NCI-H146 treated with DMSO at 0.1 percent for 48 hours (cell line): Measurements from ENCODE around the gene S100G.

Experiments used
- DNase-seq: peaks from one replicate; lab custom pipeline; 2025; ENCODE audit not compliant: unreplicated experiment; lab: John Stamatoyannopoulos, UW

S100G gene

GRCh38 chrX:16646366-16647138 lies 3.4 kb upstream of the S100G start:
- DNase-seq: no peak

GRCh38 chrX:16651391-16652024 lies 1.6 kb downstream of the S100G start:
- no peak for DNase-seq

- no peak for DNase-seq
Observed at GRCh38 chrX:16653424-16653823, 3.5 kb downstream of the S100G start.

DNA sequence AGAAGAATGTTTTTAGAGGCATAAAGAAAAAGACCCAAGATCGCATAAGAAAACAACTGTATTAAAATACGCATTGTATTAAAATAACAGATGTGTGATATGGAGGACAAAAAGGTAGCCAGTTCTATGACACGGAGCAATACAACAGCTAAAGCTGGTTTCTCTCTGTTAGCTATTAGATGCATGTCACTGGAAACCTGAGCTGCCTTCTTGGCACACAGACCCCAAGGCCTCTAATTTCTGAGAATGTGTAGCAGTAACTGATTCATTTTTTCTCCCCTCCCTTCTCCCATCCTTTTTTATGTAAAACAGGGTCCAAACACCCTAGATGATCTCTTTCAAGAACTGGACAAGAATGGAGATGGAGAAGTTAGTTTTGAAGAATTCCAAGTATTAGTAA lies 4.1 kb downstream of the S100G start:
- no peak for DNase-seq

- DNase-seq: no peak
Observed at GRCh38 chrX:16658284-16658683, 8.3 kb downstream of the S100G start.

DNA sequence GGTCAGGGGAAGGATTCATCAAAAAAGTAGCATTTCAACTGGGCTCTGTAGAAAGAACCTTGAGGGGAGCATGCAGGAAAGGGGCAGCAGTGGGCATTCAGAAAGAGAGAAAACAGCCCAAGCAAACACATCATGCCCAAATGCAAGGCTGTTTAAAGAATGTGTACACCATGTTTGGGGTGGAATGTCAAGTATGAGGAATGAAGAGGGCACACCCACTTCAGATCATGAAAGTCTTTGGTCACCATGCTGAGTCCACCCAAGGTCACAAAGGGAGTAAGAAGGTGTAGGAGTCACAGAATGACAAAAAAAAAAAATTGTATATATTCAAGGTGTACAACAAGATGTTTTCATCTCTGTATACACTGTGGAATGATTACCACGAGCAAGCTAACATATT lies 9.4 kb downstream of the S100G start:
- DNase-seq: no peak

- DNase-seq: no peak
Observed at GRCh38 chrX:16661495-16661894, 11.5 kb downstream of the S100G start.

GRCh38 chrX:16662402-16662801 lies 12.4 kb downstream of the S100G start:
- no peak for DNase-seq

DNA sequence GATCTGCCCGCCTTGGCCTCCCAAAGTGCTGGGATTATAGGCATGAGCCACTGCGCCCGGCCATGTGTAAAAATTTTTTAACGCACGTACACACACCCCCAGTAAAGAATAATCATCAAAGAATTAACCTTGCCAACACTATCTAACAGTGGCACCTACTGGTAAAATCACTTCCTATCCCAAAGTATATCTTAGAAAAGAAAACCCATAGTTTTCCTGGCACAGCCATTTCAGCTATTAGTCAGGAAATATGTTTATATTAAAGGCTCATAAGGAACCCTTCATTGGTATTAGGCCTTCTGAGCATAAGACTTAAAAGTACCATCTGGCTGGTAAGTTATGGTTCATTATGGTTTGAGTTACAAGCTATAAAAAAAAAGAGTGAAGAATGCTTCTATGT lies 14.1 kb downstream of the S100G start:
- DNase-seq: no peak

GRCh38 chrX:16664626-16665025 lies 14.7 kb downstream of the S100G start:
- DNase-seq: no peak

- DNase-seq: no peak
Observed at GRCh38 chrX:16665089-16665488, 15.1 kb downstream of the S100G start.

DNA sequence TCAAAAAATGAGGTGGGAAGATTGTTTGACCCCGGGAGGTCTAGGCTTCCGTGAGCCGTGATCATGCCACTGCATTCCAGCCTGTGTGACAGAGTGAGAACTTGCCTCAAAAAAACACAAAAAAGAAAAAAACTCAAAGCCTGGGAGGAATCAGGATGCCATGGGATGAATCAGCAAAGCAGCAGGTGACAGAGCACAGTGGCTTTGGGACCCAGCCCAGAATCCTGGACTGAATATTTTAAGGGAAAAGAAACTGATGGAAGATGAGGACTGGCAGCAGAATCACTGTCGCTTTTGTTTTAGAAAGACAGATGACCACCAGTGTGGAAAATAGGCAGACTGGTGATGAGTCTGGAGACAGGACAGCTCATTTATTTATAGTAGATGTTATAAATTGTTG lies 16.6 kb downstream of the S100G start:
- no peak for DNase-seq

GRCh38 chrX:16671005-16671404 lies 21.0 kb downstream of the S100G start:
- no peak for DNase-seq

GRCh38 chrX:16678689-16679088 lies 28.7 kb downstream of the S100G start:
- no peak for DNase-seq

- no peak for DNase-seq
Observed at GRCh38 chrX:16683007-16683664, 33.2 kb downstream of the S100G start.

GRCh38 chrX:16687514-16687913 lies 37.6 kb downstream of the S100G start:
- no peak for DNase-seq

- peak; percentile 2 for DNase-seq
Observed at GRCh38 chrX:16695079-16695676, 45.2 kb downstream of the S100G start.

GRCh38 chrX:16696956-16697355 lies 47.0 kb downstream of the S100G start:
- DNase-seq: no peak

DNA sequence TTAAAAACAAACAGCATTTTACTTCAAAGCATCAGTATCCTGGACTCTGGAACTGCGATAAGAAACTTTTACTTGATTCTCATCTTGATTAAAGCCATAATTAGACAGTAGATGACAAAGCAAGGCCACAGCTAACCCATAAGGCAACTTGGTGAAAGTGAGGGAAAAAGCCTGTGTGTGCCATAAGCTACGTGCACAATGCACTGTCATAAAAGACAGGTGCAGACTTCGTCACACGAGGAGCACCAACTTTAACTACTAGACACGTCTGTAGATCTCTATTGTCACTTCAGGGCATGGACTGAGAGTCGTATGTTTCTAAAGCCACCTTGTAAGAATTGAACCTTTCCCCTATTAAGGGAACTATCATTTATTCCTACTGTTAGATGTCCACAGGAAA lies 49.4 kb downstream of the S100G start:
- DNase-seq: no peak

- no peak for DNase-seq
Observed at GRCh38 chrX:16700734-16701133, 50.8 kb downstream of the S100G start.

DNA sequence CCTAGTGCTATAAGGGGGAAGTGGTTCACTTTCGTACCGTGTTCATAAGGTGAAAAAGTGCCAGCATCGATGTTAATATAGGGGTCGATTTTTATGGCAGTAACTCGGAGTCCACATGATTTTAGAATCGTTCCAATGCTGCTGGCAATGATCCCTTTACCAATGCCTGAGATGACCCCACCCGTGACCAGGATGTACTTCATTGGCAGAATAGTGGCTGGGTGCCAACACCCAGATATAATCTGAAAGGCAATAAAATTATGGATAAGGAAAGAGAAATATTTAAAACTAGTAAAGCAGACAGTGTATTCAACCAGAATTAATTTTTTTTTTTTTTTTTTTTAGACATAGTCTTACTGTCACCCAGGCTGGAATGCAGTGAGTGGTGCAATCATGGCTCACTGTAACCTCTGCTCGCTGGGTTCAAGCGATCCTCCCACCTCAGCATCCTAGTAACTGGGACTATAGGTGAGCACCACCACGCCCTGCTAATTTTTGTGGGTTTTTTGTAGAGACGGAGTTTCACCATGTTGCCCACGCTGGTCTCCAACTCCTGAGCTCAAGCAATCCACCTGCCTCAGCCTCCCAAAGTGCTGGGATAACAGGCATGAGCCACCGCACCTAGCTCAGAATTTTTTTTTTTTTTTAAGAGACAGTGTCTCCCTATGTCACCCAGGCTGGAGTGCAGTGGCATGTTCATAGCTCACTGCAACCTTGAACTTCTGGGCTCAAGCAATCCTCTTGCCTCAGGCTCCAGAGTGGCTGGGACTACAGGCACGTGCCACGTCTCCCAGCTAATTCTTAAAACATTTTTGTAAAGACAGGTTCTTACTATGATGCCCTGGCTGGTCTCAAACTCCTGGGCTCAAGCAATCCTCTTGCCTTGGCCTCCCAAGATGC lies 53.0 kb downstream of the S100G start:
- no peak for DNase-seq
